OCI-LY7 (cell line): Measurements from ENCODE around the gene NGEF. TPM values are rescaled to one million over a fixed set of nuclear protein-coding genes. Genes with fewer than 3 reads are reported as not detected.

ENCODE experiments used
- BruUV-seq: library from RNA; stranded (reverse); fragments of 400-500 nt; replicated peaks from 2 replicates; lab custom pipeline; 2021; lab: Mats Ljungman, UMichigan
- CTCF ChIA-PET: fragments of 300-600 bp; sonication (Branson Sonifier 250); formaldehyde crosslinking; loops from one replicate; lab custom pipeline; 2022; ENCODE audit warnings: antibody characterized with exemption; ENCODE audit not compliant: unreplicated experiment; lab: Charles Lee
- POLR2A ChIA-PET: fragments of 300-600 bp; sonication (Branson Sonifier 250); formaldehyde crosslinking; loops from one replicate; lab custom pipeline; 2022; ENCODE audit warnings: antibody characterized with exemption; lab: Charles Lee
- DNase-seq: peaks from one replicate; pipeline ENCODE4 v3.0.0-alpha.2; 2015; ENCODE audit warnings: low spot score
- H2AFZ ChIP-seq: fragments of 200-600 bp; sonication (generic), shearing (Covaris generic); 2 replicates; pipeline ENCODE4 v1.6.1; 2014; ENCODE audit warnings: mild to moderate bottlenecking, antibody characterized with exemption, low read length, moderate library complexity
- H3K27ac ChIP-seq: fragments of 200-600 bp; sonication (generic); 2 replicates; pipeline ENCODE4 v1.5.1; 2014; ENCODE audit warnings: mixed run types, low read depth, mild to moderate bottlenecking, moderate library complexity, low read length, inconsistent platforms; ENCODE audit not compliant: poor library complexity, severe bottlenecking
- H3K36me3 ChIP-seq: fragments of 200-600 bp; sonication (generic); 2 replicates; pipeline ENCODE4 v1.6.1; 2014; ENCODE audit warnings: mild to moderate bottlenecking, antibody characterized with exemption, low read length, moderate library complexity, mixed read lengths; ENCODE audit not compliant: insufficient read depth
- H3K4me1 ChIP-seq: fragments of 200-600 bp; sonication (generic); 2 replicates; pipeline ENCODE4 v1.5.1; 2014; ENCODE audit warnings: mild to moderate bottlenecking, low read length; ENCODE audit not compliant: insufficient read depth, poor library complexity, severe bottlenecking
- H3K4me2 ChIP-seq: fragments of 200-600 bp; sonication (generic); 2 replicates; pipeline ENCODE4 v1.6.1; 2014; ENCODE audit warnings: mild to moderate bottlenecking, low read length
- H3K4me3 ChIP-seq: fragments of 200-600 bp; sonication (generic); 2 replicates; pipeline ENCODE4 v1.5.1; 2014; ENCODE audit warnings: mild to moderate bottlenecking, low read depth, low read length; ENCODE audit not compliant: poor library complexity, severe bottlenecking
- H3K79me2 ChIP-seq: fragments of 200-600 bp; sonication (generic); 2 replicates; pipeline ENCODE4 v1.6.1; 2016; ENCODE audit warnings: low read depth, mild to moderate bottlenecking, low read length, moderate library complexity, mixed read lengths; ENCODE audit not compliant: insufficient read depth
- H3K9me2 ChIP-seq: fragments of 200-600 bp; sonication (generic); 2 replicates; pipeline ENCODE4 v1.6.1; 2016; ENCODE audit warnings: mild to moderate bottlenecking, low read length, mixed read lengths; ENCODE audit not compliant: insufficient read depth
- H3K9me3 ChIP-seq: fragments of 200-600 bp; sonication (generic); 2 replicates; pipeline ENCODE4 v1.6.1; 2014; ENCODE audit warnings: mild to moderate bottlenecking, mixed run types, low read length, mixed read lengths
- H4K20me1 ChIP-seq: fragments of 200-600 bp; sonication (generic); 2 replicates; pipeline ENCODE4 v1.6.1; 2014; ENCODE audit warnings: mild to moderate bottlenecking, antibody characterized with exemption, low read length, moderate library complexity, mixed read lengths; ENCODE audit not compliant: insufficient read depth
- CTCF ChIP-seq: fragments of 200-600 bp; sonication (generic); conservative IDR thresholded peaks from 2 replicates; pipeline ENCODE4 v1.5.1; 2014; ENCODE audit warnings: mild to moderate bottlenecking, antibody characterized with exemption, low read length, moderate library complexity, mixed read lengths
- EZH2phosphoT487 ChIP-seq: fragments of 200-600 bp; sonication (generic); IDR thresholded peaks from 2 replicates; pipeline ENCODE4 v1.6.1; 2018; ENCODE audit warnings: low read depth, borderline replicate concordance, mild to moderate bottlenecking, mixed run types, antibody characterized with exemption, low read length, moderate library complexity, mixed read lengths
- intact Hi-C: fragments of 100-400 bp; cut with micrococcal nuclease; formaldehyde crosslinking; loops from one replicate; pipeline ENCODE4 v1.10.0; 2022; ENCODE audit not compliant: unreplicated experiment
- total RNA-seq, 2 experiments: library from RNA; depleted of rRNA in 1 of 2; stranded (reverse); fragments of >200 nt in 1 of 2; shearing (Covaris generic) in 1 of 2; gene quantifications; 2 replicates each; pipeline ENCODE4 v1.2.3, GENCODE V29; 2014 to 2022

NGEF gene
- total RNA-seq, 2 experiments from 2014 or later: 0.82 TPM; not detected in 1

GRCh38 chr2:232941400-232941799 lies 71.7 kb downstream of the NGEF start:
- ChIA-PET CTCF (no interaction called here), POLR2A (interaction anchor here (0.6 kb wide), 1 partner anchor 76 kb away, joined by 3 read pairs; no protein-coding TSS in a partner anchor)
- Histone ChIP-seq H3K4me2 (no peak overlapping the region), H4K20me1 (no peaks in the 10 kb centered on the region), H3K79me2 (no peaks in the 10 kb centered on the region), H3K27ac (no peak overlapping the region), H2AFZ (no peak overlapping the region), H3K4me3 (no peak overlapping the region), H3K9me2 (no peaks in the 10 kb centered on the region), H3K4me1 (peaks cover 3% of the 10 kb centered on the region), H3K9me3 (no peaks in the 10 kb centered on the region), H3K36me3 (no peaks in the 10 kb centered on the region)
- no TSS peak for BruUV-seq
- TF ChIP-seq EZH2phosphoT487: no peak
- no peak for TF ChIP-seq CTCF
- intact Hi-C loops: no loop called here
- no peak for DNase-seq

- POLR2A ChIA-PET: interaction anchor here (0.6 kb wide), 1 partner anchor 75 kb away, joined by 3 read pairs; no protein-coding TSS in a partner anchor
Observed at GRCh38 chr2:232940724-232941123, 72.3 kb downstream of the NGEF start.

More at GRCh38 chr2:232940724-232941123, 72.3 kb downstream of the NGEF start:
- H3K4me3 ChIP-seq: no peak overlapping the region
- no peaks in the 10 kb centered on the region for H3K9me2 ChIP-seq
- H3K4me2 ChIP-seq: no peak overlapping the region
- H3K36me3 ChIP-seq: no peaks in the 10 kb centered on the region
- DNase-seq: no peak
- H3K4me1 ChIP-seq: peaks cover 3% of the 10 kb centered on the region
- CTCF ChIA-PET: no interaction called here
- TF ChIP-seq EZH2phosphoT487 (no peak), CTCF (no peak)
- H4K20me1 ChIP-seq: no peaks in the 10 kb centered on the region
- H3K9me3 ChIP-seq: no peaks in the 10 kb centered on the region
- intact Hi-C loops: no loop called here
- H3K27ac ChIP-seq: no peak overlapping the region
- no peak overlapping the region for H2AFZ ChIP-seq
- no TSS peak for BruUV-seq
- no peaks in the 10 kb centered on the region for H3K79me2 ChIP-seq
